ENCODE measurements around the gene DEFB110. TPM values are rescaled to one million over a fixed set of nuclear protein-coding genes. Genes with fewer than 3 reads are reported as not detected.

Gene DEFB110
- total RNA-seq, 1 donor from 2014 or later = not detected

- TF ChIP-seq POLR2AphosphoS5 (IDR thresholded peaks at IDR 0.05; ENCODE audit: insufficient read depth in 1 of 2, low read depth in 1 of 2) (no peak), POLR2A (IDR thresholded peaks at IDR 0.05) (no peak), CTCF (IDR thresholded peaks at IDR 0.05) (no peak)
- Histone ChIP-seq H3K36me3 (no peaks in the 10 kb centered on the region), H3K27me3 (no peaks in the 10 kb centered on the region), H3K4me3 (no peak overlapping the region), H3K4me1 (no peaks in the 10 kb centered on the region), H3K27ac (no peak overlapping the region), H3K9me3 (no peaks in the 10 kb centered on the region)
- DNase-seq (ENCODE audit: extremely low spot score in 2 of 2) = no peak
- intact Hi-C loops (cut with DNase I) = no loop called here
These were observed 18.7 kb downstream of the DEFB110 start for GRCh38 chr6:50003139-50003538.

- Histone ChIP-seq H3K4me3 (no peak overlapping the region), H3K9me3 (no peaks in the 10 kb centered on the region), H3K27me3 (no peaks in the 10 kb centered on the region), H3K27ac (no peak overlapping the region), H3K36me3 (no peaks in the 10 kb centered on the region), H3K4me1 (no peaks in the 10 kb centered on the region)
- no peak for DNase-seq (ENCODE audit: extremely low spot score in 2 of 2)
- intact Hi-C loops (cut with DNase I) = no loop called here
- no peak for TF ChIP-seq POLR2AphosphoS5 (IDR thresholded peaks at IDR 0.05; ENCODE audit: insufficient read depth in 1 of 2, low read depth in 1 of 2)
- no peak for TF ChIP-seq CTCF (IDR thresholded peaks at IDR 0.05)
- no peak for TF ChIP-seq POLR2A (IDR thresholded peaks at IDR 0.05)
These were observed 26.5 kb downstream of the DEFB110 start for GRCh38 chr6:49995278-49995677.

GRCh38 chr6:49988900-49989299 is 32.9 kb downstream of the DEFB110 start:
- no peaks in the 10 kb centered on the region for H3K27me3 ChIP-seq
- no peak overlapping the region for H3K4me3 ChIP-seq
- no peaks in the 10 kb centered on the region for H3K36me3 ChIP-seq
- no peak for DNase-seq (ENCODE audit: extremely low spot score in 2 of 2)
- intact Hi-C loops (cut with DNase I) = loop anchor here (5.0 kb wide), 1 partner anchor 1237 kb away; no protein-coding TSS in a partner anchor
- no peaks in the 10 kb centered on the region for H3K4me1 ChIP-seq
- no peaks in the 10 kb centered on the region for H3K9me3 ChIP-seq
- TF ChIP-seq POLR2AphosphoS5 (IDR thresholded peaks at IDR 0.05; ENCODE audit: insufficient read depth in 1 of 2, low read depth in 1 of 2) = no peak
- TF ChIP-seq POLR2A (IDR thresholded peaks at IDR 0.05) = no peak
- no peak for TF ChIP-seq CTCF (IDR thresholded peaks at IDR 0.05)
- H3K27ac ChIP-seq = no peak overlapping the region

- Histone ChIP-seq H3K36me3 (no peaks in the 10 kb centered on the region), H3K27me3 (no peaks in the 10 kb centered on the region), H3K9me3 (no peaks in the 10 kb centered on the region), H3K4me1 (no peaks in the 10 kb centered on the region), H3K27ac (no peak overlapping the region), H3K4me3 (no peak overlapping the region)
- TF ChIP-seq CTCF (IDR thresholded peaks at IDR 0.05) = no peak
- TF ChIP-seq POLR2AphosphoS5 (IDR thresholded peaks at IDR 0.05; ENCODE audit: insufficient read depth in 1 of 2, low read depth in 1 of 2) = no peak
- no peak for TF ChIP-seq POLR2A (IDR thresholded peaks at IDR 0.05)
- intact Hi-C loops (cut with DNase I) = loop anchor here (5.0 kb wide), 1 partner anchor 1235 kb away; no protein-coding TSS in a partner anchor
- DNase-seq (ENCODE audit: extremely low spot score in 2 of 2) = no peak
These were observed 34.0 kb downstream of the DEFB110 start for GRCh38 chr6:49987749-49988148.

GRCh38 chr6:49986551-49986950 is 35.2 kb downstream of the DEFB110 start:
- Histone ChIP-seq H3K27me3 (no peaks in the 10 kb centered on the region), H3K36me3 (no peaks in the 10 kb centered on the region), H3K4me1 (no peaks in the 10 kb centered on the region), H3K4me3 (no peak overlapping the region), H3K9me3 (no peaks in the 10 kb centered on the region), H3K27ac (no peak overlapping the region)
- TF ChIP-seq POLR2AphosphoS5 (IDR thresholded peaks at IDR 0.05; ENCODE audit: insufficient read depth in 1 of 2, low read depth in 1 of 2) (no peak), POLR2A (IDR thresholded peaks at IDR 0.05) (no peak), CTCF (IDR thresholded peaks at IDR 0.05) (no peak)
- intact Hi-C loops (cut with DNase I) = loop anchor here (5.0 kb wide), 1 partner anchor 1234 kb away; no protein-coding TSS in a partner anchor
- DNase-seq (ENCODE audit: extremely low spot score in 2 of 2) = no peak
